GM20431 (cell line): ENCODE results near the gene SPI1.

Experiments used
- in situ Hi-C: fragments of 300-500 bp; cut with MseI, MboI; formaldehyde crosslinking; loops from one replicate; pipeline ENCODE4 v1.15.0; 2020; ENCODE audit warnings: low sequenced_read_pairs; ENCODE audit not compliant: unreplicated experiment

SPI1 gene

DNA sequence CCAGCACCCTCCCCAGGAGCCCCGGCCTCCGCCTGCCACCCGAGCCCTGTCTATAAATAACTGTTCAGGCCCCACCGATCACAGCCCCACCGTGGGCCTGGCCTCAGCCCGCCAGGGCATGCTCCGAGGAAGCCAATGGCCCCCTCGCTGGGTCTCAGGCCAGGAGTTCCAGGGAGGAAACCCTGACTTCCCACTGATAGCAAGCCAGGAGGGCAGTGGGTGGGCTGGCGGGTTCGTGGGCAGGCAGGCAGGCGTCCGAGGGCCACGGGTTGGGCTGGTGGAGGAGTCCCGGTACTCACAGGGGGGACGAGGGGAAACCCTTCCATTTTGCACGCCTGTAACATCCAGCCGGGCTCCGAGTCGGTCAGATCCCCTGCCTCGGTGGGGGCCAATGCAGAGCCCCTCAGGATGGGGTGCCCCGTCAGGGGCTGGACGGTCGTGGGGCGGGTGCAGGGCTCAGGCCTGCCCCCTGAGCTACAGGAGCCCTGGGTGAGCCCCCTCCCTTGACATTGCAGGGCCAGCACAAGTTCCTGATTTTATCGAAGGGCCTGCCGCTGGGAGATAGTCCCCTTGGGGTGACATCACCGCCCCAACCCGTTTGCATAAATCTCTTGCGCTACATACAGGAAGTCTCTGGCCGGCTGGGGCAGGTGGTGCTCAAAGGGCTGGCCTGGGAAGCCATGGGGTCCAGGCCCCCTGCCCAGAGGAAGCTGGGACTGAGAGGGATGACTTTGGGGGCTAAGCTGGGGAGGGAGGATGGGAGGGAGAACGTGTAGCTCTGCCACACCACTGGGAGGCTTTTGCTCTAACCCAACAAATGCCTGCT, at the start of gene SPI1:
SPI1 (minus strand) TSS at position 538 of the 826 bp plus-strand sequence; CDS start at position 344, 194 bp downstream.
- in situ Hi-C loops, result no loop called here

- in situ Hi-C loops, result no loop called here
Observed at GRCh38 chr11:47426062-47426956, 48.0 kb upstream of the SPI1 start, which contains the start of gene PSMC3. TSS of gene PSMC3 (minus strand) at chr11:47426439. CDS start at chr11:47426279, 160 bp downstream.

DNA sequence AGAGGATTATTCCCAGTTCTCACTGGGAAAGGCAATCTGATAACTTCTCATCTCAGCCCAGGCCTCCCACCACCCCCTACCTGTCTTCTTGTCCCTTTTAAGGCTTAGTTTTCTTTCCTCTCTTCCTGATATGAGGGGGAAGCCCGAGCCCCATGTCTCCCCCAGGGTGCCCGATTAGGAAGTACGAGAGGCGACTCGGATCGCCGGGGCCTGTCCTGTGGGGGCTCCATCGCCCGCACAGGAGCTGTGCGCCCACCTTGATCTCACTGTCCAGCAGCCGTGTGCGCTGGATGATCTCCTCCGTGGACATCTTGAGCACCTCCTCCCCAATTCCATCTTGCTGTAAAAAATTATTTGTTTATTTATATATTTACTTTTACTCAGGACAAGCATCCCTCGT, 47.3 kb upstream of the SPI1 start:
- in situ Hi-C loops, result no loop called here

DNA sequence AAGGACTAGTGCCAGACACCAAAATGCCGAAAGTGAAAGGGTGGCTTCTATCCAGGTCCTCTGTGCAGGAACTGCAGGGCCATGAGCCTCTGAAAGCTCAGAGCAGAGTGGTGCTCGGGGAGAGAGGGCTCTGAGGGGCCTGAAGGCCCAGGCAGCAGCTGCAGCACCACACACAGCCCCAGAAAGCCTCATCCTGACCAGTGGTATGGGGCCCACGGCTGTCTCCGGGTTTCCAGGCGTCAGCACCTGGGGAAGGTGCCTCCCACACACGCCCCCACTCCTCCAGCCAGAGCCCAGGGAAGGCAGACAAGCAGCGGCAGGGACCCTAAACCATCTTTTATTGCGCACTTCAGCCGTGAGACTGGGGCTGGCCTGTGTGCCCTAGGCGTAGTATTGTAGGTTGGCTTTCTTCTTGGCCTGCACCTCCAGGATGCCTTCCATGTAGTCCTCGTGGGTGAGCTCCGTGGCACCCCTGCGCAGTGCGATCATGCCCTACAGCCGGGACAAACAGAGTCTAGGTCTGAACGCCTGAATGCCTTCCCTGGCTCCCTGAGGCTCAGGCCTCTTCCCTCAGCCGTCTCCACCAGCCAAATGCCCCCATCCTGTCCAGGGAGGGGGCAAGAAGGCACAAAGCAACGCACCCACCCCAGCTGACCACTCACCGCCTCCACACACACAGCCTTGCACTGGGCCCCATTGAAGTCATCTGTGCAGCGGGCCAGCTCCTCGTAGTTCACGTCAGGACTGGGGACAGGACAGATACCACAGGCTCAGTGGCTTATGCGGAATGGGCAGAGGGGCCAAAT, 40.3 kb upstream of the SPI1 start:
- in situ Hi-C loops, result loop anchor here (10.0 kb wide), 1 partner anchor 54 kb away; no protein-coding TSS in a partner anchor

GRCh38 chr11:47417712-47418111, 39.4 kb upstream of the SPI1 start:
- in situ Hi-C loops, result loop anchor here (10.0 kb wide), 1 partner anchor 53 kb away; no protein-coding TSS in a partner anchor

DNA sequence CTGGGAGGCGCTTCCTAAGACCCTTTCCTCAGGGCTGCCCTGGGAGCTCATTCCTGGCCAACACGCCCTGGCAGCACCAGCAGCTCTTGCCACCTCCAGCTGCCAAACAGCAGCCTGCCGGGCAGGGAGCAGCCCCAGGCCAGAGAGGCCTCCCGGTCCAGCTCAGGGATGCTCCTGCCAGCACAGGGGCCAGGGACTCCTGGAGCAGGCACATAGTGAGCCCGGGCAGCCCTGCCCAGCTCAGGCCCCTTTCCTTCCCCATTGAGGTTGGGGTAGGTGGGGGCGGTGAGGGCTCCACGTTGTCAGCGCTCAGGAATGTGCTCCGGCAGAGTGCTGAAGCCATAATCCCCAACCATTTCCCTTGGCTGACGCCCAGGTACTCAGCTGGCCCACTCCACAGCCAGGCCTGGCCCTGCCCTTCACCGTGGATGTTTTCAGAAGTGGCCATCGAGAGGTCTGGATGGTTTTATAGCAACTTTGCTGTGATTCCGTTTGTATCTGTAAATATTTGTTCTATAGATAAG, 37.7 kb upstream of the SPI1 start:
- in situ Hi-C loops, result loop anchor here (10.0 kb wide), 1 partner anchor 51 kb away; no protein-coding TSS in a partner anchor

DNA sequence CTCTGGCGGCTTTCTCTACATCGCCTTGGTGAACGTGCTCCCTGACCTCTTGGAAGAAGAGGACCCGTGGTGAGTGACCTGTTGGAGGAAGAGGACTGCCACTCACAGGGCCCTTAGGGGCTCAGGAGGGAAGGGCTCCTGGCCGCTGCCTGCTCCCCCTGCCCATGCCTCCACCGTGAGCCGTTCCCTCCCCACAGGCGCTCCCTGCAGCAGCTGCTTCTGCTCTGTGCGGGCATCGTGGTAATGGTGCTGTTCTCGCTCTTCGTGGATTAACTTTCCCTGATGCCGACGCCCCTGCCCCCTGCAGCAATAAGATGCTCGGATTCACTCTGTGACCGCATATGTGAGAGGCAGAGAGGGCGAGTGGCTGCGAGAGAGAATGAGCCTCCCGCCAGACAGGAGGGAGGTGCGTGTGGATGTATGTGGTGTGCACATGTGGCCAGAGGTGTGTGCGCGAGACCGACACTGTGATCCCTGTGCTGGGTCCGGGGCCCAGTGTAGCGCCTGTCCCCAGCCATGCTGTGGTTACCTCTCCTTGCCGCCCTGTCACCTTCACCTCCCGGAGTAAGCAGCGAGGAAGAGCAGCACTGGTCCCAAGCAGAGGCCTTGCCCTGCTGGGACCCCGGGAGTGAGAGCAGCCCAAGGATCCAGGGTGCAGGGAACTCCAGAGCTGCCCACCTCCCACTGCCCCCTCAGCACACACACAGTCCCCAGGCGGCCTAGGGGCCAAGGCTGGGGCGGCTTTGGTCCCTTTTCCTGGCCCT, 36.9 kb upstream of the SPI1 start:
- in situ Hi-C loops, result loop anchor here (10.0 kb wide), 1 partner anchor 50 kb away; no protein-coding TSS in a partner anchor

DNA sequence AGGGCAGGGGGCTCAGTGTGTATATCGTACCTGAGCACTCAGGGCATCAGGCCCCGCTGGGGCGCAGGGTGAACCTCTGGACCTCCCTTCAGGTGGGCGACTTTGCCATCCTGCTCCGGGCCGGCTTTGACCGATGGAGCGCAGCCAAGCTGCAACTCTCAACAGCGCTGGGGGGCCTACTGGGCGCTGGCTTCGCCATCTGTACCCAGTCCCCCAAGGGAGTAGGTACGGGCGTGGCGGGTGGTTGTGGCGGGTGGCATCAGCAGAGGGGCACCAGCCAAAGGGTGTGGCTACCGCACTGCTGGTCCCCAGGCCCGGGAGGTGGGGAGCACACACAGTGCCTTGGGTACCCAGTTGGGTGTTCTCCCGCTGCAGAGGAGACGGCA, 36.3 kb upstream of the SPI1 start:
- in situ Hi-C loops, result loop anchor here (10.0 kb wide), 1 partner anchor 50 kb away; no protein-coding TSS in a partner anchor

- in situ Hi-C loops, result loop anchor here (10.0 kb wide), 1 partner anchor 49 kb away; no protein-coding TSS in a partner anchor
Observed at GRCh38 chr11:47413908-47414684, 35.7 kb upstream of the SPI1 start.

DNA sequence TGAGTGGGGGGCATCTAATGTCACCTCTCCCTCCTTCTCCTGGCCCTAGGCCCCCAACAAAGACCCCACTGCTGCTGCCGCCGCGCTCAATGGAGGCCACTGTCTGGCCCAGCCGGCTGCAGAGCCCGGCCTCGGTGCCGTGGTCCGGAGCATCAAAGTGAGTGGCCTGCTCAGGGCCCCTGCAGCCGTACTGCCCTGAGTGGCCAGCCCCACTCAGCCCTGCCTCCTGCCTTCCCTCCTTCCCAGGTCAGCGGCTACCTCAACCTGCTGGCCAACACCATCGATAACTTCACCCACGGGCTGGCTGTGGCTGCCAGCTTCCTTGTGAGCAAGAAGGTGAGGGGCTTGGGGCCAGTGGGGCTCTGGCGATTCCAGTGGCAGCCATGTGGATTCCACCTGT, 35.0 kb upstream of the SPI1 start:
- in situ Hi-C loops, result loop anchor here (10.0 kb wide), 1 partner anchor 49 kb away; no protein-coding TSS in a partner anchor

DNA sequence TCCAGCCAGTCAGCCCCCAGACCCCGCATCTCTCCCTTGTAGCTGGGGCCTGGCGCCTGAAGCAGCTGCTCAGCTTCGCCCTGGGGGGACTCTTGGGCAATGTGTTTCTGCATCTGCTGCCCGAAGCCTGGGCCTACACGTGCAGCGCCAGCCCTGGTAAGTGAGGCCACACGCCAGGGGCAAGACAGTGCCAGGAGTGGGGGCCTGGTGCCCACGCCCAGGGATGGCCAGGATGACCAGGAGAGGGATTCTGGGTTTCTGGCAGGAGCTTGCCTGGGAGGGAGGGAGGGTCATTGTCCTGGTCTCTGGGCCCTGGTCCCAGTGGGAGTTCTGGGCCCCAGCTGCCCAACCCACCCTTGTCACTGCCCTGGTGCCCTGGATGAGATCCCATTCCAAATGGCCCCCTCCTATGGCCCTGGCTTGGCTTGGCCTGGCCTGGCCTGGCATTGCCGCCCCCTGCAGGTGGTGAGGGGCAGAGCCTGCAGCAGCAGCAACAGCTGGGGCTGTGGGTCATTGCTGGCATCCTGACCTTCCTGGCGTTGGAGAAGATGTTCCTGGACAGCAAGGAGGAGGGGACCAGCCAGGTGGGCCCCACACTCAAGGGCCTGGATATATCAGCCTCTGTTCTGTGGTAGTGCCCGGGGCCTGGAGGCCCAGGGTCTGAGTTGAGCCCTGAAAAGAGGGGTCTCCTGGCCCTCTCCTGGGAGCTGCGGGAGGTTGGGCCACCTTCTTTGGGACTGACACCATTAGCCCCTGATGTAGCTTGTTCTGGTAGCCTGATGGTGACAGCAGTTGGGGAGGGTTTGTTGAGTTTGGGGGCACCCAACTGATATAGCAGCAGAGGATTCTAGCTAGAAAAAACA, 33.8 kb upstream of the SPI1 start:
- in situ Hi-C loops, result loop anchor here (10.0 kb wide), 1 partner anchor 47 kb away; no protein-coding TSS in a partner anchor

DNA sequence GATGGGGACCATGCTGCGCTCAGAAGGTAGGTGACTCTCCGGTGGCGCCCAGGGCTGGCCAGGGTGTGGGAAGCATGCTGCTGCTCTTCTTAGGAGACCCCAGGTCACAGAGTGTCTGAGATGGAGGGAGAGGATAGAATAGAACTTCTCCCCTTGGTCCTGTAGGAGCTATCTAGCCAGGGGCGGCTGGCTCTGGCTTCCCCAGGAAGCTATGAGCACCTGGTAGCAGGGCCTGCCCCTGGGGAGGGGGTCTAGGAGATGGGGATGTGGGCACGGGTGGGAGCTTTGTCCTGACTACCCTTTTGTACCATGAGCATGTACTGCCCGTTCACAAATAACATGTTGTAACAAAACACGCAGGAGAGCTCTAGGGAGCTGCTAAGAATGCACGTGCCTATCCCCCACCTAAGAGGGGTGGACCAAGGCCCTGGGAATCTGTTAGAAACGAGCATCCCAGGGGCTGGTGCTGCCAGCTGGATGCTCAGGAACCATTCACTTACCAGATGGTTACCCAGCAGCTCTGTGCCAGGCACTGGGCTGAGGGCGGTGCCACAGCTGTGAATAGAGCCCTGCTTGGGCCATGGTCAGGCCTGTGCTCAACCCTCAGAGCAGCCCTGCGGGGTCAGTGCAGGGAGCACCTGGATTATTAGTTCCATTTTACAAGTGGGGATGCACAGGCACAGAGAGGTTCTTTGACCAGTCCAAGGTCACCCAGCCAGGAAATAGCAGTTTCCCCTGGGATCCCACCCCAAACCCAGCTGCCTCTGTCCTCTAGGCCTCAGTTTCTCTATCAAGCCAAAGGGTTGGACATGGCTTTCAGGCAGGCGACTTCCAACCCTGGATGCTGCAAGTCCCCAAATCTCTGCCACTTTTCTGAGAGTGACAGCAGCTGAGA, 32.3 kb upstream of the SPI1 start:
- in situ Hi-C loops, result loop anchor here (10.0 kb wide), 1 partner anchor 46 kb away; no protein-coding TSS in a partner anchor

- in situ Hi-C loops, result loop anchor here (10.0 kb wide), 1 partner anchor 45 kb away; no protein-coding TSS in a partner anchor
Observed at GRCh38 chr11:47409440-47410369, 31.4 kb upstream of the SPI1 start.

DNA sequence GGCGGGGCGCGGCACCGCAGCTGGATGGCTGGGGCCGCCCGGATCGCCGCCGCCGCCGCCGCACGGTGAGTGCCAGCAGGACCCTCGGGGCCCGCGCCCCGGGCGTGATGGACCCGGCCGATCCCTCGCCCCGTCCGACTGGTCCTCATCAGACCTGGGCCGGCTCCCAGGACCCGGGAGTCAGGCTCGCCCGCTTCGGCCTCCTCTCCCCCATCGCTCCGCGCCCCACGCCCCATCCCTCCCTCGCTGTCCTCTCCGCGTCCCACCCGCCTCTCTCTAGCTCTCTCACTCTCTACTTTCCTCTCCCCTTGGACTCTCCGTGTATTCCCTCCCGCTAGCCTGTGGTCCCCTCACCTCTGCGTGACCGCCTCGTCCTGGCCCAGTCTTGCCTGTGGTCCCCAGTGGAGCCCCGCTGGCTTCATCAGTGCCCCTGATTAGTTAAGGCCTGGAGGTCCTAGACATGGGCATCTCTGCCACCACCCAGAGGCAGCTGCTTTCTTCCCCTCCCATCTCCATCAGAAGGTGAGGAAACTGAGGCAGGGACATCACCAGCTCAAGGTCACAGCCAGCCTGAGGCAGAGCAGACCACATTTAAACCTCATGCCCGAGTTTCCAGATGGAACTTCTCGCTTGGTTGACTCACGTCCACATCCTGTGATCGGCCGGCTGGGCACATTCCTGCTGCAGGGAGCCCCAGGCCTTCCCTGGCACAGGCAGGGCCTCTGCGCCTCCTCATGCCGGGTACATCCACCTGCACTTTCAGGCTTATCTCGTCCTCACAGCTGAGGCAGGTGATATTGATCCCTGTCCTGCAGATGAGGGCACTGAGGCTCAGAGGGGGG, 30.5 kb upstream of the SPI1 start:
- in situ Hi-C loops, result no loop called here
